GM12878 (cell line): ENCODE measurements around the gene SLC2A9. TPM values are rescaled to one million over a fixed set of nuclear protein-coding genes. Genes with fewer than 3 reads are reported as not detected.
A peak's percentile ranks its signal among the peaks of the same experiment; 100 is the strongest.

ENCODE experiments used
- ATAC-seq: fragments of 200-7000 bp; cut with Tn5 transposase; 3 replicates; pipeline ENCODE4 v1.9.1; 2020; ENCODE audit warnings: mild to moderate bottlenecking, moderate library complexity
- BruUV-seq: library from RNA; stranded (reverse); fragments of 400-500 nt; replicated peaks from 2 replicates; lab custom pipeline; 2021; lab: Mats Ljungman, UMichigan
- CTCF ChIA-PET: fragments of 300-600 bp; sonication (Branson Sonifier 250); formaldehyde crosslinking; extraction: SDS; loops from one replicate; lab custom pipeline; 2021; ENCODE audit warnings: inconsistent platforms; lab: Yijun Ruan, JAX
- POLR2A ChIA-PET: fragments of 350-600 bp; formaldehyde crosslinking; extraction: SDS; loops from one replicate; lab custom pipeline; 2021; ENCODE audit warnings: inconsistent platforms; lab: Charles Lee
- RAD21 ChIA-PET: fragments of 300-600 bp; sonication (Branson Sonifier 250); formaldehyde crosslinking; loops from one replicate; lab custom pipeline; 2023; ENCODE audit warnings: antibody characterized with exemption; ENCODE audit not compliant: unreplicated experiment; lab: Charles Lee
- SMC1A ChIA-PET: fragments of 300-600 bp; sonication (Branson Sonifier 250); formaldehyde crosslinking; loops from one replicate; lab custom pipeline; 2023; ENCODE audit not compliant: unreplicated experiment, uncharacterized antibody; lab: Charles Lee
- DNase-seq: peaks from one replicate; pipeline ENCODE4 v3.0.0-alpha.2; 2011; ENCODE audit warnings: low read depth, low spot score
- FAIRE-seq: peaks from 3 replicates; lab custom pipeline; 2011; peaks lifted over from hg19 to GRCh38; lab: Jason Lieb, UNC
- H2AFZ ChIP-seq: 2 replicates; pipeline ENCODE4 v1.6.0; 2011; ENCODE audit warnings: low read depth, low read length, control low read depth; ENCODE audit not compliant: control insufficient read depth
- H3K27ac ChIP-seq: 2 replicates; pipeline ENCODE4 v1.5.1; 2011; ENCODE audit warnings: control low read depth; ENCODE audit not compliant: control insufficient read depth, insufficient read depth
- H3K27me3 ChIP-seq, 2 experiments: replicated peaks in 1 of 2; 2 replicates each; pipeline versions ENCODE4 v1.6.0 to v1.6.1; 2011; ENCODE audit warnings: low read length in 1 of 2; ENCODE audit not compliant: control insufficient read depth in 2 of 2, insufficient read depth in 2 of 2
- H3K36me3 ChIP-seq, 2 experiments: 2 replicates each; pipeline ENCODE4 v1.5.1; 2011; ENCODE audit warnings: low read length in 1 of 2; ENCODE audit not compliant: control insufficient read depth in 2 of 2, insufficient read depth in 2 of 2
- H3K4me1 ChIP-seq: 2 replicates; pipeline ENCODE4 v1.6.1; 2011; ENCODE audit warnings: mild to moderate bottlenecking, low read length, moderate library complexity, mixed read lengths; ENCODE audit not compliant: control insufficient read depth, insufficient read depth
- H3K4me2 ChIP-seq: 2 replicates; pipeline ENCODE4 v1.6.0; 2011; ENCODE audit warnings: control low read depth; ENCODE audit not compliant: control insufficient read depth, insufficient read depth
- H3K4me3 ChIP-seq: fragments of 200-600 bp; sonication (generic); 2 replicates; pipeline ENCODE4 v1.5.1; 2016
- H3K79me2 ChIP-seq: 2 replicates; pipeline ENCODE4 v1.6.0; 2011; ENCODE audit warnings: low read length; ENCODE audit not compliant: control insufficient read depth, insufficient read depth
- H3K9ac ChIP-seq: 2 replicates; pipeline ENCODE4 v1.8.0; 2011; ENCODE audit warnings: low read length, control low read depth, mixed read lengths; ENCODE audit not compliant: control insufficient read depth, insufficient read depth
- H3K9me3 ChIP-seq: replicated peaks from 3 replicates; pipeline ENCODE4 v1.5.1; 2011; ENCODE audit warnings: mild to moderate bottlenecking, low read length; ENCODE audit not compliant: control insufficient read depth, insufficient read depth
- H4K20me1 ChIP-seq: 2 replicates; pipeline ENCODE4 v1.6.0; 2011; ENCODE audit not compliant: control insufficient read depth, insufficient read depth
- DPF2 ChIP-seq: fragments of 450-650 bp; IDR thresholded peaks from 2 replicates; pipeline ENCODE4 v1.6.1; 2017; ENCODE audit warnings: mild to moderate bottlenecking
- EED ChIP-seq: sonication (generic); IDR thresholded peaks from 2 replicates; pipeline ENCODE4 v1.6.1; 2016; ENCODE audit warnings: antibody characterized with exemption, low read depth
- FOXM1 ChIP-seq: IDR thresholded peaks from 2 replicates; pipeline ENCODE4 v1.6.1; 2012; ENCODE audit warnings: low read depth, mild to moderate bottlenecking, inconsistent platforms, low read length, moderate library complexity
- HSF1 ChIP-seq: fragments of 150-350 bp; IDR thresholded peaks from 2 replicates; pipeline ENCODE4 v1.6.1; 2014; ENCODE audit warnings: mild to moderate bottlenecking, low read depth, low read length
- IKZF1 ChIP-seq: fragments of 450-650 bp; conservative IDR thresholded peaks from 2 replicates; pipeline ENCODE4 v1.6.1; 2017; ENCODE audit warnings: antibody characterized with exemption, mild to moderate bottlenecking
- IKZF2 ChIP-seq, 2 experiments: fragments of 450-650 bp; IDR thresholded peaks; 2 replicates each; pipeline ENCODE4 v1.6.1; 2017; ENCODE audit warnings: mild to moderate bottlenecking in 2 of 2, moderate library complexity in 2 of 2
- MEF2B ChIP-seq: fragments of 450-650 bp; IDR thresholded peaks from 2 replicates; pipeline ENCODE4 v1.6.1; 2018; ENCODE audit warnings: mild to moderate bottlenecking, moderate library complexity; ENCODE audit not compliant: partially characterized antibody, poor library complexity, severe bottlenecking
- MLLT1 ChIP-seq: fragments of 450-650 bp; IDR thresholded peaks from 2 replicates; pipeline ENCODE4 v1.6.1; 2016; ENCODE audit warnings: mild to moderate bottlenecking
- MTA2 ChIP-seq: fragments of 450-650 bp; IDR thresholded peaks from 2 replicates; pipeline ENCODE4 v1.6.1; 2016; ENCODE audit warnings: low read depth, mild to moderate bottlenecking, moderate library complexity
- MTA3 ChIP-seq: IDR thresholded peaks from 2 replicates; pipeline ENCODE4 v1.6.1; 2012; ENCODE audit warnings: low read length, inconsistent platforms, borderline replicate concordance
- NBN ChIP-seq: fragments of 450-650 bp; IDR thresholded peaks from 2 replicates; pipeline ENCODE4 v1.6.1; 2016
- NFIC ChIP-seq: IDR thresholded peaks from 2 replicates; pipeline ENCODE4 v1.6.1; 2012; ENCODE audit warnings: low read depth, mild to moderate bottlenecking, inconsistent platforms, low read length, moderate library complexity
- RUNX3 ChIP-seq: IDR thresholded peaks from 2 replicates; pipeline ENCODE4 v1.6.1; 2012; ENCODE audit warnings: low read length, inconsistent platforms
- WGBS: methylation state at CpG from one replicate; pipeline ENCODE4 v1.1.6; 2016; ENCODE audit warnings: low lambda C conversion rate; ENCODE audit not compliant: insufficient replicate concordance, insufficient coverage; ENCODE audit errors: missing lambda C conversion rate; 5-methylcytosine and 5-hydroxymethylcytosine counted together
- in situ Hi-C: fragments of 300-500 bp; cut with MboI; formaldehyde crosslinking; loops from 9 replicates; pipeline ENCODE4 v1.14.3; 2018; ENCODE audit warnings: mixed read lengths
- intact Hi-C: fragments of 100-400 bp; cut with micrococcal nuclease; formaldehyde crosslinking; loops from one replicate; pipeline ENCODE4 v1.14.2; 2022; ENCODE audit not compliant: unreplicated experiment
- polyA plus RNA-seq, 11 experiments: library from polyadenylated mRNA; depleted of rRNA in 4 of 11; unstranded in 6 of 11; stranded (reverse) in 5 of 11; fragments of >200 nt; fragmentation: Nextera tagmentation in 4 of 11; fragmentation: Illumina TruSeq in 1 of 11; extraction: Ambion mirVana in 4 of 11; extraction: Trizol in 1 of 11; gene quantifications; 1 replicate in 1 of 11; 2 replicates in 10 of 11; pipeline versions ENCODE4 v1.2.1 to v1.2.3, GENCODE V29; 2011 to 2016; ENCODE audit warnings: inconsistent platforms in 2 of 11, missing spikeins in 2 of 11, low read depth in 1 of 11
- total RNA-seq, 4 experiments: library from RNA; depleted of rRNA in 3 of 4; stranded (reverse); fragments of >200 nt in 3 of 4; fragmentation: Illumina TruSeq in 1 of 4; extraction: Trizol in 1 of 4; gene quantifications; 2 replicates each; pipeline versions ENCODE4 v1.2.1 to v1.2.3, GENCODE V29; 2013 to 2021
- TF ChIP-seq, protein P1 (sequence below): fragments of 450-650 bp; IDR thresholded peaks from 2 replicates; pipeline ENCODE4 v1.6.1; 2017; ENCODE audit warnings: low read depth, mild to moderate bottlenecking, moderate library complexity

SLC2A9 gene
- total and polyA plus RNA-seq, 10 of the 15 experiments (the other 5 are each of a cell fraction or from before 2014, with no cell fraction given): 0.28 to 2.8 (median 1.2) TPM

GRCh38 chr4:9987749-9988362, 33.4 kb downstream of the SLC2A9 start:
- peaks cover 10% of the 10 kb centered on the region for H3K4me1 ChIP-seq
- FAIRE-seq: no peak
- peak overlapping the region; percentile 36 for H3K9ac ChIP-seq
- H3K79me2 ChIP-seq: no peaks in the 10 kb centered on the region
- H4K20me1 ChIP-seq: no peaks in the 10 kb centered on the region
- 51% methylated on average over 5 of the region's 5 CpGs for WGBS
- H3K27me3 ChIP-seq: no peaks in the 10 kb centered on the region
- RAD21 ChIA-PET: interaction anchor here (1.0 to 4.8 kb wide), 7 partner anchors 9 to 181 kb away, joined by 3 to 41 read pairs (median 5); no protein-coding TSS in a partner anchor
- H3K36me3 ChIP-seq: no peaks in the 10 kb centered on the region
- POLR2A ChIA-PET: interaction anchor here (0.5 to 2.9 kb wide), 4 partner anchors 9 to 19 kb away, joined by 3 to 15 read pairs (median 7); no protein-coding TSS in a partner anchor
- CTCF ChIA-PET: interaction anchor here (0.8 to 6.1 kb wide), 4 partner anchors 9 to 27 kb away, joined by 3 to 49 read pairs (median 5); no protein-coding TSS in a partner anchor
- SMC1A ChIA-PET: interaction anchor here (0.6 to 6.1 kb wide), 10 partner anchors 9 to 272 kb away, joined by 3 to 43 read pairs (median 5); no protein-coding TSS in a partner anchor
- peak overlapping the region; percentile 64 for H2AFZ ChIP-seq
- H3K9me3 ChIP-seq: no peaks in the 10 kb centered on the region; the same call in 2 of the 3 replicates
- peak; percentile 80 for ATAC-seq
- BruUV-seq: no TSS peak
- TF ChIP-seq NFIC: no peak
- TF ChIP-seq DPF2: 0 out of 2 replicates have a peak, but pooled peaks have one; percentile 31
- peak; percentile 33; the same call in 1 of the 2 replicates for TF ChIP-seq MTA2
- no peak for TF ChIP-seq HSF1
- TF ChIP-seq NBN: 0 out of 2 replicates have a peak, but pooled peaks have one; percentile 49
- TF ChIP-seq RUNX3: 0 out of 2 replicates have a peak, but pooled peaks have one; percentile 12
- TF ChIP-seq EED: peak; percentile 65
- peak; percentile 49 to 66; a peak in 2 of 4 replicates for TF ChIP-seq IKZF2 (IDR thresholded peaks at IDR 0.05)
- 0 out of 2 replicates have a peak, but pooled peaks have one; percentile 22 for TF ChIP-seq MLLT1
- TF ChIP-seq IKZF1: peak; percentile 49; the same call in 1 of the 2 replicates
- peak; percentile 18 for TF ChIP-seq MEF2B
- no peak for TF ChIP-seq MTA3
- TF ChIP-seq, protein P1, sequence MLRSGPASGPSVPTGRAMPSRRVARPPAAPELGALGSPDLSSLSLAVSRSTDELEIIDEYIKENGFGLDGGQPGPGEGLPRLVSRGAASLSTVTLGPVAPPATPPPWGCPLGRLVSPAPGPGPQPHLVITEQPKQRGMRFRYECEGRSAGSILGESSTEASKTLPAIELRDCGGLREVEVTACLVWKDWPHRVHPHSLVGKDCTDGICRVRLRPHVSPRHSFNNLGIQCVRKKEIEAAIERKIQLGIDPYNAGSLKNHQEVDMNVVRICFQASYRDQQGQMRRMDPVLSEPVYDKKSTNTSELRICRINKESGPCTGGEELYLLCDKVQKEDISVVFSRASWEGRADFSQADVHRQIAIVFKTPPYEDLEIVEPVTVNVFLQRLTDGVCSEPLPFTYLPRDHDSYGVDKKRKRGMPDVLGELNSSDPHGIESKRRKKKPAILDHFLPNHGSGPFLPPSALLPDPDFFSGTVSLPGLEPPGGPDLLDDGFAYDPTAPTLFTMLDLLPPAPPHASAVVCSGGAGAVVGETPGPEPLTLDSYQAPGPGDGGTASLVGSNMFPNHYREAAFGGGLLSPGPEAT: peak; percentile 58
- TF ChIP-seq FOXM1: no peak
- TF ChIP-seq, all 136 proteins: peak for 10
- in situ Hi-C loops: no loop called here
- DNase-seq: no peak
- peak overlapping the region; percentile 63 for H3K4me2 ChIP-seq
- H3K4me3 ChIP-seq: peak overlapping the region; percentile 5; the same call in 1 of the 2 replicates
- intact Hi-C loops: no loop called here
- H3K27ac ChIP-seq: peak overlapping the region; percentile 42
